Measurements from ENCODE around the gene CDIPT. TPM values are rescaled to one million over a fixed set of nuclear protein-coding genes. Genes with fewer than 3 reads are reported as not detected.

Gene CDIPT
- total and polyA plus RNA-seq, 4 donors = 60.9 to 98.0 (median 72.4) TPM

- peaks cover 0 to 3% of the 10 kb centered on the region in 2 donors for H3K4me1 ChIP-seq (ENCODE audit: control insufficient read depth in 1 of 2, insufficient read depth in 2 of 2, low read length in 2 of 2)
- peak overlapping the region; percentile 68 to 86 for H3K27ac ChIP-seq (ENCODE audit: low read depth in 1 of 2, low read length in 2 of 2)
- peak overlapping the region; percentile 32 to 79 for H3K4me3 ChIP-seq (ENCODE audit: low read length in 2 of 2)
- H3K9me3 ChIP-seq (ENCODE audit: control insufficient read depth, low read length) = no peaks in the 10 kb centered on the region
- intact Hi-C loops (cut with DNase I) = loop anchor here in 1 of 2 donors (5.0 to 10.0 kb wide), 2 partner anchors 41 to 117 kb away; partner anchors contain the start of gene CDIPT
- 10 to 15% methylated on average over 7 of the region's 7 CpGs for WGBS, 2 donors
- DNase-seq = peak in 1 of 2 donors; percentile 66
- no peaks in the 10 kb centered on the region for H3K36me3 ChIP-seq (ENCODE audit: control insufficient read depth in 1 of 2, insufficient read depth in 2 of 2, low read length in 1 of 2)
- no peak for ATAC-seq (ENCODE audit: low FRiP score)
- H3K27me3 ChIP-seq (ENCODE audit: control insufficient read depth in 1 of 2, insufficient read depth in 2 of 2, low read length in 1 of 2) = no peaks in the 10 kb centered on the region
Observed at GRCh38 chr16:29821643-29822115, 41.3 kb downstream of the CDIPT start.

GRCh38 chr16:29820730-29821642 lies 42.0 kb downstream of the CDIPT start:
- ATAC-seq (ENCODE audit: low FRiP score) = no peak

GRCh38 chr16:29820271-29820701 lies 42.7 kb downstream of the CDIPT start, which contains the start of gene MVP:
TSS of gene MVP (plus strand) at chr16:29820462. CDS start at chr16:29830550, 10,088 bp downstream.
- peak within 1 kb of the TSS; percentile 79 to 89 for H3K4me3 ChIP-seq (ENCODE audit: low read length in 2 of 2)
- peak; percentile 84 to 87 for DNase-seq
- intact Hi-C loops (cut with DNase I) = loop anchor here in 1 of 2 donors (5.0 to 10.0 kb wide), 2 partner anchors 42 to 115 kb away; partner anchors contain the start of gene CDIPT

More at GRCh38 chr16:29820730-29821642, 42.0 kb downstream of the CDIPT start:
- Histone ChIP-seq H3K36me3 (ENCODE audit: control insufficient read depth in 1 of 2, insufficient read depth in 2 of 2, low read length in 1 of 2) (no peaks in the 10 kb centered on the region), H3K27me3 (ENCODE audit: control insufficient read depth in 1 of 2, insufficient read depth in 2 of 2, low read length in 1 of 2) (no peaks in the 10 kb centered on the region), H3K4me1 (ENCODE audit: control insufficient read depth in 1 of 2, insufficient read depth in 2 of 2, low read length in 2 of 2) (peaks cover 0 to 3% of the 10 kb centered on the region in 2 donors), H3K9me3 (ENCODE audit: control insufficient read depth, low read length) (no peaks in the 10 kb centered on the region), H3K27ac (ENCODE audit: low read depth in 1 of 2, low read length in 2 of 2) (peak overlapping the region; percentile 68 to 86), H3K4me3 (ENCODE audit: low read length in 2 of 2) (peak overlapping the region; percentile 79 to 89)
- intact Hi-C loops (cut with DNase I) = loop anchor here in 1 of 2 donors (5.0 to 10.0 kb wide), 2 partner anchors 41 to 116 kb away; partner anchors contain the start of gene CDIPT
- peak; percentile 75 to 86 for DNase-seq
- WGBS, 2 donors = 23 to 24% methylated on average over 11 of the region's 11 CpGs

GRCh38 chr16:29819506-29819905 lies 43.5 kb downstream of the CDIPT start:
- H3K4me1 ChIP-seq (ENCODE audit: control insufficient read depth in 1 of 2, insufficient read depth in 2 of 2, low read length in 2 of 2) = peaks cover 0 to 3% of the 10 kb centered on the region in 2 donors

More at GRCh38 chr16:29820271-29820701, 42.7 kb downstream of the CDIPT start, which contains the start of gene MVP:
- Histone ChIP-seq H3K27me3 (ENCODE audit: control insufficient read depth in 1 of 2, insufficient read depth in 2 of 2, low read length in 1 of 2) (no peaks in the 10 kb centered on the region), H3K27ac (ENCODE audit: low read depth in 1 of 2, low read length in 2 of 2) (peak within 1 kb of the TSS; percentile 68 to 86), H3K36me3 (ENCODE audit: control insufficient read depth in 1 of 2, insufficient read depth in 2 of 2, low read length in 1 of 2) (no peaks in the 10 kb centered on the region), H3K9me3 (ENCODE audit: control insufficient read depth, low read length) (no peaks in the 10 kb centered on the region), H3K4me1 (ENCODE audit: control insufficient read depth in 1 of 2, insufficient read depth in 2 of 2, low read length in 2 of 2) (peaks cover 0 to 3% of the 10 kb centered on the region in 2 donors)
- ATAC-seq (ENCODE audit: low FRiP score) = peak; percentile 62
- 0 to 2% methylated on average over 4 of the region's 4 CpGs for WGBS, 2 donors

GRCh38 chr16:29818082-29818481 lies 44.9 kb downstream of the CDIPT start:
- Histone ChIP-seq H3K36me3 (ENCODE audit: control insufficient read depth in 1 of 2, insufficient read depth in 2 of 2, low read length in 1 of 2) (no peaks in the 10 kb centered on the region), H3K4me3 (ENCODE audit: low read length in 2 of 2) (no peak overlapping the region), H3K27ac (ENCODE audit: low read depth in 1 of 2, low read length in 2 of 2) (no peak overlapping the region), H3K9me3 (ENCODE audit: control insufficient read depth, low read length) (no peaks in the 10 kb centered on the region), H3K27me3 (ENCODE audit: control insufficient read depth in 1 of 2, insufficient read depth in 2 of 2, low read length in 1 of 2) (no peaks in the 10 kb centered on the region), H3K4me1 (ENCODE audit: control insufficient read depth in 1 of 2, insufficient read depth in 2 of 2, low read length in 2 of 2) (no peaks in the 10 kb centered on the region)
- WGBS, 2 donors = 82 to 85% methylated on average over 4 of the region's 4 CpGs
- DNase-seq (no peak), ATAC-seq (ENCODE audit: low FRiP score) (no peak)
- intact Hi-C loops (cut with DNase I) = loop anchor here (5.0 to 10.0 kb wide), 3 partner anchors 44 to 947 kb away; partner anchors contain the start of genes CDIPT (in 1 of the 2), CFAP119 (in 1 of the 2), HIRIP3 (in 1 of the 2) and INO80E (in 1 of the 2)

More at GRCh38 chr16:29819506-29819905, 43.5 kb downstream of the CDIPT start:
- Histone ChIP-seq H3K27me3 (ENCODE audit: control insufficient read depth in 1 of 2, insufficient read depth in 2 of 2, low read length in 1 of 2) (no peaks in the 10 kb centered on the region), H3K27ac (ENCODE audit: low read depth in 1 of 2, low read length in 2 of 2) (no peak overlapping the region), H3K9me3 (ENCODE audit: control insufficient read depth, low read length) (no peaks in the 10 kb centered on the region), H3K36me3 (ENCODE audit: control insufficient read depth in 1 of 2, insufficient read depth in 2 of 2, low read length in 1 of 2) (no peaks in the 10 kb centered on the region), H3K4me3 (ENCODE audit: low read length in 2 of 2) (no peak overlapping the region)
- no peak for ATAC-seq (ENCODE audit: low FRiP score)
- intact Hi-C loops (cut with DNase I) = loop anchor here (5.0 to 10.0 kb wide), 3 partner anchors 43 to 945 kb away; partner anchors contain the start of genes CDIPT (in 1 of the 2), CFAP119 (in 1 of the 2), HIRIP3 (in 1 of the 2) and INO80E (in 1 of the 2)
- peak in 1 of 2 donors; percentile 46 for DNase-seq
- WGBS, 2 donors = 74 to 76% methylated on average over 15 of the region's 15 CpGs

- H3K4me3 ChIP-seq (ENCODE audit: low read length in 2 of 2) = peak overlapping the region; percentile 44 to 60
- peak overlapping the region; percentile 10 to 79 for H3K27ac ChIP-seq (ENCODE audit: low read depth in 1 of 2, low read length in 2 of 2)
- H3K36me3 ChIP-seq (ENCODE audit: control insufficient read depth in 1 of 2, insufficient read depth in 2 of 2, low read length in 1 of 2) = no peaks in the 10 kb centered on the region
- no peaks in the 10 kb centered on the region for H3K9me3 ChIP-seq (ENCODE audit: control insufficient read depth, low read length)
- no peaks in the 10 kb centered on the region for H3K4me1 ChIP-seq (ENCODE audit: control insufficient read depth in 1 of 2, insufficient read depth in 2 of 2, low read length in 2 of 2)
- peak; percentile 85 to 89 for DNase-seq
- intact Hi-C loops (cut with DNase I) = loop anchor here (5.0 to 10.0 kb wide), 3 partner anchors 45 to 948 kb away; partner anchors contain the start of genes CDIPT (in 1 of the 2), CFAP119 (in 1 of the 2), HIRIP3 (in 1 of the 2) and INO80E (in 1 of the 2)
- WGBS, 2 donors = 4% methylated on average over 37 of the region's 37 CpGs
- peak; percentile 61 for ATAC-seq (ENCODE audit: low FRiP score)
- H3K27me3 ChIP-seq (ENCODE audit: control insufficient read depth in 1 of 2, insufficient read depth in 2 of 2, low read length in 1 of 2) = no peaks in the 10 kb centered on the region
Observed at GRCh38 chr16:29816694-29817441, 46.2 kb downstream of the CDIPT start.

- intact Hi-C loops (cut with DNase I) = loop anchor here (5.0 to 10.0 kb wide), 3 partner anchors 46 to 949 kb away; partner anchors contain the start of genes CDIPT (in 1 of the 2), CFAP119 (in 1 of the 2), HIRIP3 (in 1 of the 2) and INO80E (in 1 of the 2)
Observed at GRCh38 chr16:29815793-29816693, 47.0 kb downstream of the CDIPT start, which contains the start of gene PAGR1. TSS of gene PAGR1 (plus strand) at chr16:29816152. CDS start at chr16:29816526, 374 bp downstream.

More at GRCh38 chr16:29815793-29816693, 47.0 kb downstream of the CDIPT start, which contains the start of gene PAGR1:
- DNase-seq (peak; percentile 99), ATAC-seq (ENCODE audit: low FRiP score) (peak; percentile 87)
- H3K27me3 ChIP-seq (ENCODE audit: control insufficient read depth in 1 of 2, insufficient read depth in 2 of 2, low read length in 1 of 2) = no peaks in the 10 kb centered on the region
- peak within 1 kb of the TSS; percentile 10 to 79 for H3K27ac ChIP-seq (ENCODE audit: low read depth in 1 of 2, low read length in 2 of 2)
- peak within 1 kb of the TSS; percentile 44 to 60 for H3K4me3 ChIP-seq (ENCODE audit: low read length in 2 of 2)
- H3K9me3 ChIP-seq (ENCODE audit: control insufficient read depth, low read length) = no peaks in the 10 kb centered on the region
- no peaks in the 10 kb centered on the region for H3K36me3 ChIP-seq (ENCODE audit: control insufficient read depth in 1 of 2, insufficient read depth in 2 of 2, low read length in 1 of 2)
- no peaks in the 10 kb centered on the region for H3K4me1 ChIP-seq (ENCODE audit: control insufficient read depth in 1 of 2, insufficient read depth in 2 of 2, low read length in 2 of 2)
- WGBS, 2 donors = 0% methylated on average over 59 to 70 of the region's 70 CpGs

Data from aorta (tissue), 5 donors.